Astrocyte (in vitro differentiated cells and primary cell): Measurements from ENCODE around the gene CAPN9. TPM values are rescaled to one million over a fixed set of nuclear protein-coding genes. Genes with fewer than 3 reads are reported as not detected.

Source experiments
- DNase-seq: peaks from one replicate; pipeline ENCODE4 v3.0.0-alpha.2; 2010; ENCODE audit warnings: low read depth
- FAIRE-seq: peaks from 2 replicates; lab custom pipeline; 2011; peaks lifted over from hg19 to GRCh38; lab: Jason Lieb, UNC
- H2AFZ ChIP-seq: 2 replicates; pipeline ENCODE4 v1.6.0; 2012; ENCODE audit warnings: low read depth, low read length, inconsistent platforms
- H3K27ac ChIP-seq: 2 replicates; pipeline ENCODE4 v1.5.1; 2011; ENCODE audit warnings: low read depth, low read length, inconsistent platforms
- H3K27me3 ChIP-seq: 2 replicates; pipeline ENCODE4 v1.6.0; 2011; ENCODE audit warnings: low read length, inconsistent platforms; ENCODE audit not compliant: insufficient read depth
- H3K36me3 ChIP-seq: 2 replicates; pipeline ENCODE4 v1.5.1; 2011; ENCODE audit warnings: low read length, inconsistent platforms; ENCODE audit not compliant: insufficient read depth
- H3K4me1 ChIP-seq: 2 replicates; pipeline ENCODE4 v1.5.1; 2011; ENCODE audit warnings: low read length, inconsistent platforms; ENCODE audit not compliant: insufficient read depth
- H3K4me2 ChIP-seq: 2 replicates; pipeline ENCODE4 v1.6.0; 2012; ENCODE audit warnings: low read length, inconsistent platforms
- H3K4me3 ChIP-seq: 2 replicates; pipeline ENCODE4 v1.5.1; 2011; ENCODE audit warnings: low read depth, mild to moderate bottlenecking, low read length, inconsistent platforms; ENCODE audit not compliant: insufficient read depth
- H3K79me2 ChIP-seq: 2 replicates; pipeline ENCODE4 v1.6.0; 2012; ENCODE audit warnings: mild to moderate bottlenecking, low read length, inconsistent platforms; ENCODE audit not compliant: insufficient read depth
- H3K9ac ChIP-seq: 2 replicates; pipeline ENCODE4 v1.6.0; 2012; ENCODE audit warnings: mild to moderate bottlenecking, low read length, inconsistent platforms
- H3K9me3 ChIP-seq: 2 replicates; pipeline ENCODE4 v1.5.1; 2012; ENCODE audit warnings: low read depth, mild to moderate bottlenecking, low read length, inconsistent platforms; ENCODE audit not compliant: insufficient read depth
- H4K20me1 ChIP-seq: 2 replicates; pipeline ENCODE4 v1.6.0; 2012; ENCODE audit warnings: low read length, inconsistent platforms; ENCODE audit not compliant: insufficient read depth
- H3K27ac Mint-ChIP-seq: one replicate; pipeline ENCODE4 v1.8.0; 2021; ENCODE audit warnings: mild to moderate bottlenecking, mixed read lengths; ENCODE audit not compliant: unreplicated experiment
- H3K27me3 Mint-ChIP-seq: one replicate; pipeline ENCODE4 v1.8.0; 2021; ENCODE audit warnings: low read depth, mixed read lengths; ENCODE audit not compliant: unreplicated experiment
- H3K36me3 Mint-ChIP-seq: one replicate; pipeline ENCODE4 v1.8.0; 2021; ENCODE audit warnings: low read depth, mixed read lengths; ENCODE audit not compliant: unreplicated experiment
- H3K4me1 Mint-ChIP-seq: one replicate; pipeline ENCODE4 v1.8.0; 2021; ENCODE audit warnings: low read depth, mixed read lengths; ENCODE audit not compliant: unreplicated experiment
- H3K4me3 Mint-ChIP-seq: one replicate; pipeline ENCODE4 v1.8.0; 2021; ENCODE audit warnings: mild to moderate bottlenecking, moderate library complexity, mixed read lengths; ENCODE audit not compliant: unreplicated experiment
- H3K9me3 Mint-ChIP-seq: one replicate; pipeline ENCODE4 v1.8.0; 2021; ENCODE audit warnings: mild to moderate bottlenecking, mixed read lengths; ENCODE audit not compliant: unreplicated experiment
- CTCF ChIP-seq: IDR thresholded peaks from 2 replicates; pipeline ENCODE4 v1.5.1; 2011; ENCODE audit warnings: low read depth, mild to moderate bottlenecking, inconsistent platforms, low read length, moderate library complexity; ENCODE audit not compliant: insufficient read depth
- EZH2 ChIP-seq: IDR thresholded peaks from 2 replicates; pipeline ENCODE4 v1.6.1; 2012; ENCODE audit warnings: mild to moderate bottlenecking, low read length, inconsistent platforms; ENCODE audit not compliant: insufficient read depth
- total RNA-seq: library from RNA; stranded (reverse); gene quantifications from 2 replicates; pipeline ENCODE4 v1.2.1, GENCODE V29; 2021

Gene CAPN9
- total RNA-seq, 1 donor from 2014 or later, result not detected

- TF ChIP-seq CTCF, result no peak
- no peak for TF ChIP-seq EZH2
- H3K27ac Mint-ChIP-seq, result no peak overlapping the region
These were observed 47.5 kb upstream of the CAPN9 start for GRCh38 chr1:230699716-230700115.

GRCh38 chr1:230700132-230700531 is 47.1 kb upstream of the CAPN9 start:
- no peaks in the 10 kb centered on the region for H4K20me1 ChIP-seq
- Mint-ChIP-seq H3K27me3 (peaks cover 10% of the 10 kb centered on the region), H3K27ac (no peak overlapping the region)

More at GRCh38 chr1:230699716-230700115, 47.5 kb upstream of the CAPN9 start:
- no peak overlapping the region for H3K4me2 ChIP-seq
- no peaks in the 10 kb centered on the region for H3K36me3 ChIP-seq
- H3K4me1 ChIP-seq, result no peaks in the 10 kb centered on the region
- Mint-ChIP-seq H3K9me3 (peaks cover 4% of the 10 kb centered on the region), H3K4me3 (no peak overlapping the region), H3K4me1 (peaks cover 2% of the 10 kb centered on the region), H3K27me3 (peaks cover 10% of the 10 kb centered on the region), H3K36me3 (peaks cover 8% of the 10 kb centered on the region)
- no peaks in the 10 kb centered on the region for H3K9me3 ChIP-seq
- H3K9ac ChIP-seq, result no peak overlapping the region
- FAIRE-seq, result no peak
- H3K4me3 ChIP-seq, result no peak overlapping the region
- no peak overlapping the region for H2AFZ ChIP-seq
- no peak for DNase-seq
- no peak overlapping the region for H3K27ac ChIP-seq
- no peaks in the 10 kb centered on the region for H4K20me1 ChIP-seq
- no peaks in the 10 kb centered on the region for H3K79me2 ChIP-seq
- H3K27me3 ChIP-seq, result peaks cover 8% of the 10 kb centered on the region

More at GRCh38 chr1:230700132-230700531, 47.1 kb upstream of the CAPN9 start:
- peaks cover 1% of the 10 kb centered on the region for H3K4me1 Mint-ChIP-seq
- FAIRE-seq (no peak), DNase-seq (no peak)
- no peak overlapping the region for H3K4me2 ChIP-seq
- H3K4me1 ChIP-seq, result no peaks in the 10 kb centered on the region
- H3K9me3 ChIP-seq, result no peaks in the 10 kb centered on the region
- no peak overlapping the region for H3K27ac ChIP-seq
- H2AFZ ChIP-seq, result no peak overlapping the region
- H3K36me3 ChIP-seq, result no peaks in the 10 kb centered on the region
- H3K9me3 Mint-ChIP-seq, result peaks cover 4% of the 10 kb centered on the region
- no peaks in the 10 kb centered on the region for H3K79me2 ChIP-seq
- H3K27me3 ChIP-seq, result peaks cover 8% of the 10 kb centered on the region
- TF ChIP-seq CTCF (no peak), EZH2 (no peak)
- H3K36me3 Mint-ChIP-seq, result peaks cover 8% of the 10 kb centered on the region
- no peak overlapping the region for H3K9ac ChIP-seq
- H3K4me3 Mint-ChIP-seq, result no peak overlapping the region
- H3K4me3 ChIP-seq, result no peak overlapping the region
